GM21576 (cell line): ENCODE data around the gene BARX2.

Source experiments
- ATAC-seq: cut with Tn5 transposase; IDR thresholded peaks from one replicate; pipeline ENCODE4 v1.9.1; 2021; ENCODE audit warnings: mild to moderate bottlenecking, moderate library complexity; ENCODE audit not compliant: unreplicated experiment

Gene BARX2

DNA sequence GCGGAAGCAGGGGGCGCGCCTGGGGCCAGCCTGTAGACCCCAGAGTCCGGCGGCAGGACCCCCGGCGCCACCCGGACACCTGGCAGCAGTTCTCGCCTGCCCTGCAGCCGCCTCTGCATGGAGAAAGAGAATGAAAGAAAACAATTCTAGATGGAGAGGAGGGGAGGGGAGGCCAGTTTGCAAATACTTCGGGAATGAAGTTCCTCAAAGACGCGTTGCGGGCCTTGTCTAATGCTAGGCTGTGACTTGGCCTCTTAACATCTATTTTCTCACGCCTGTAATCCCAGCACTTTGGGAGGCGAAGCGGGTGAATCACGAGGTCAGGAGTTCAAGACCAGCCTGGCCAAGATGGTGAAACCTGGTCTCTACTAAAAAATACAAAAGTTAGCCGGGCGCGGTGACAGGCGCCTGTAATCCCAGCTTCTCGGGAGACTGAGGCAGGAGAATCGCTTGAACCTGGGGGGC, 2.1 kb upstream of the BARX2 start:
- ATAC-seq: no peak

DNA sequence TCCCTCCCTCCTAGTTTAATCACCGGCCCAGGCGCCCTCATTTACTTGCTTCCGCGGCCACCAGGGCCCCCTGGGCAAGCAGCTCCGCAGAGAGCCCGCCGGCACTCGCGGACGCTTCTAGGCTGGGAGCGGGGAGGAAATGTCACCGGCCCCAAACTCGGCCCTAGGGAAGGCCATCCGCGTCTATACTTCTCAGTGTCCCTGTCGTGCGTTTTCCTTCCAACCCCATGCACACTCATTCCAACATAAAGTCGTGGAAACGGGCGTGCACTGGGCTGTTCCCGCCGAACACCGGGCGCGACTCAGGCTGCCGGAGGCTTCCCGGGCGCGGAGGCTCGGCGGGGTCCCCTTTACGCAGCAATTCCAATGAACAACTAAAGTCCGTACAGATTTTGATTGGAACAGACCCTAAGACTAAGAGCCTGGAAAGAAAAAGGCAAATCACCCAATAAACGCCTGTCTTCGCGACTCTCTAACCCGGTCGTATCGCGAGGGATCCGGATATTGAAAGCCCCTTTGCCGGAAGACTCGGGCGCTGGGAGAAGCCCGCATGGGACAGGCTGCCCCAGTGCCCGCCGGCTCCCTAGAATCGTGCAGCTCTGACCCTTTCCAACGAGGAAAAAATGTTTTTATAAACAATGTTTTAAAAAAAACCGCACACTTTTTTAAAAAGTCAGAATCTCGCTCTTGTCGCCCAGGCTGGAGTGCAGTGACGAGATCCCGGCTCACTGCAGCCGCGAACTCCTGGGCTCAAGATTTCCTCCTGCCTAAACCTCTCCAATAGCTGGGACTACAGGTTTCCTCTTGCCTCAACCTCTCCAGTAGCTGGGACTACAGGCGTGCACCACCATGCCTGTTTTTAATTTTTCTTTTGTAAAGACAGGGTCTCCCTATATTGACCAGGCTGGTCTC, 1.3 kb upstream of the BARX2 start:
- no peak for ATAC-seq

DNA sequence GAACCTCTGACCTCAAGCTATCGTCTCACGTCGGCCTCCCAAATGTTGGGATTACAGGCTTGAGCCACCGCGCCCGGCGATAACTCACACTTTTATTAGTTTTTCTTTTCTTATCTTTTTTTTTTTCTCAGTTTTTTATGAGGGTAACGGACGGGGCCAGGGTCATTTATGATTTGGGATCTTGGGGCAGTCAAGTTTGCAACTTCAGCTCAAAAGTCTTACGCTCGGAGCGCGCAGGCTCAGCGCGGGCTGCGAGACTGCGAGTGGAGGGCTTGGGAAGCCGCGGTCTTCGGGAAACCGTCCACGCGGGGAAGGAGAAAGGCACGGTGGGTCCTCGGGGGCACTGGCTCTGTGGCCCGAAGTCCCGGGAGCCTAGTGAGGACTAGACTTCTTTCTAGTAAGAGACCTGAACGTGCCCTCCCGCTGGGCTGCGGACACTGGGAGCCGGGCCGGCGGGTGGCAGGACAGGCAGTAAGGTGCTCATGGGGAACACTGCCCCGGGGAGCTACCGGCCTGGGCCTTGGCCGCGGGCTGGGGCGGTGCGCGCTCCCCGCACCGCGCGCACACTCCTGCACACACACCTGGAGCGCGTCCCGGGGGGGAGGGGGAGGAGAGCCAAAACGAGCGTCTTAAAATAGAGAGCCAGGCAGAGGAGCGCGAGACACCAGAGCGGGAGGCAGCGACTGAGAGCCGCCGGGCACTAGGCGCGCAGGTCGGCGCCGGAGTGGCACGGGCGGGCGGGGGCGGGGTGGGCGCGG, 476 bp upstream of the BARX2 start:
- no peak for ATAC-seq

DNA sequence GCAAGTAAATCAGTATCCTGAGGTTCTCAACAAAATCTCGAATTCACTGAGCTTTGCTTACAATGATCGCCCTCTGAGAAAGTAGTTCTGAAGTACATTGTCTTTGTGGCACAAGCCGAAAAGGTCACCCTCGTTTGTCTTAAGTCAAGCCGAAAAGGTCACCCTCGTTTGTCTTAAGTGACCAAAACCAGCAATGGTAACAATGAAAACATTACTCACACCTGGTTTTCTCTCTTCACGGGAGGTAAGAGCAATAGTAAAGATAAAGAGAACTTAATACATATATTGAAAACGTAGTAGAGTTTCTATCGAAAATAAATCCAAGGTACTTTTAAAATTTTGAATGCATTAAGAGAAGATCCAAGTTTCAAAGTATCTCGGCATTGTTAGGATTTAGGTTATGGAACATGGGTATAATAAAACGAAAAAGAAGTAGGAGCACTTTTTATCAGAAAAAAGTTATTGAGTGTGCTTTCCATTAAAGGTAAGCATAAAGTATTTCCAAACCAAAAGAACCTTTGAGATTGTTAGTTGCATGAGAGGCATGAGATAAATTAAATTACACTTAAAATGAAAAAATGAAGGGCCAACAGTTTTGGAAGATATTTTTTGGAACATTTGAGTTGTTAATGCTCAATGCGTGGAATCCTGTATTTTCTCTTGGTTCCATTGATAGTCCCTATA, 1.2 kb downstream of the BARX2 start:
- ATAC-seq: no peak

DNA sequence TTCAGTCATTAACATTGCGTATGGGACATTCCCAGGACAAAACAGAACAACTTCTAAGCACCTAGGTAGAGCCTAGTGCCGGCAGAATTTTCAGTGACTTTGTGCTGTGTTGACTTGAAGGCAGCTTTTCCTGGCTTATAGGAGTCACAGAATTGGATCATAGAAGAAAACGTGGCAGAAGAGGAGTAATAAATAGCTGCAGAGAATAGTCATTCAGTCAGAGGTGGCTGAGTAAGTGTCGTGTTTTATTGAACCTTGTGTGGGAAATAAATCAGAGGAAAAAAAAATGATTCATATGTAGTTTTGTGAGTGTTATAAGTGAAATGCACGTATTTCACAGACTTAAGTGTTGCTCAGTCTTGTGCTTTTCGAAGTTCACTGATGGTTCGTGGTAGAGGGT, 2.1 kb downstream of the BARX2 start:
- ATAC-seq: no peak

DNA sequence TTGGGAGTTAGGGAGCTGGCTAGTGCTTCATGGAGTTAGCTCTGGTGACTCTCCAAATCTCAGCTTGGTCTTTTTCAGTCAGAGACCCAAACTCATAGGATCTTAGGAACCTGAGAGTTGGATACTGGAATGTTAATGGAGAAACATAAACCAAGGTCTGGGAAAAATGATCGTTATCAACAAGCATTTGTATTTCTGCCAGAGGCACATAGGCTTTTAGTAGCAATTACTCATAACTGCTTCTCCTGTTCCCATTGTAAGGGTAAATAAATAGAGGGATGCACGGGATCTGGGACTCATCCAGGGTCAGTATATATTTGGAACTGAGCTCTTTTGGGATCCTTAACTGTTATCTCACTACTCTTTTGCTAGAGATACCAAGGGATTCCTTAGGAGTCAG, 4.8 kb downstream of the BARX2 start:
- no peak for ATAC-seq

DNA sequence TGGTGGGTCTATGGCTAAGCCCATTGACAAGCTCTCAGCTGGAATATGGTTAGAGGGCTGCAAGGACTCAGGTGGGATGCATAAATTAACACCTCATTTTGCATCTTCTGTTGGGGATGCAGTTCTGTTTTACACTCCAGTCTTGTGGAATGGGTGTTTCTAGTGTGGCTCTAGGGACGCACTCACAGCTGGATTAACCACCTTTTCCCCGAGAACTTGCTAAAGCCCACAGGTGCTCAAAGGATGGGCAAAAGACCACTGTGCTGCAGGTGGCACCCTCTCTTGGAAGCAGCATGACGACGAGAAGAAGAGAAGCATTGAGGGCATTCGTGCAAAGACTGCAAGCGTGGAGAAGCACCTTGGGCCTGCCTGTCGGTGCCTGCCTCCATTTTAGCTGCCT, 6.9 kb downstream of the BARX2 start:
- ATAC-seq: no peak

DNA sequence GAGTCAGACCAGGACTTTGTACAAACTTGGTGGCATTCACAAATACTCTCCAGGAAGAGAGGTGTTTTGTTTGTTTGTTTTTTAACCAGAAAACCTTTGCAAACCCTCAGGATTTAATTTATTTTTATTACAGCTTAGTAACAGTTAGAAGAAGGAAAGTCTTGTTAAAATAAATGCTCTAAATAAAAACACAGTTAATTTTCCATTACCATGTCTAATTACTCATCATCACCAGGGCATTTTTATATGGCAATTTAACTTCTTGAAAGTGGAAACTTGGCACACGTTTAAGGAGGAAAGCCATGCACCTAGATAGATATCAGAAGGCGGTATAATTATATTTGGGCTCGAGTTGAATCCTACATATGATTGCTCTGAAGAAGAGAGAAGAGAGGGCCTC, 7.4 kb downstream of the BARX2 start:
- ATAC-seq: no peak

DNA sequence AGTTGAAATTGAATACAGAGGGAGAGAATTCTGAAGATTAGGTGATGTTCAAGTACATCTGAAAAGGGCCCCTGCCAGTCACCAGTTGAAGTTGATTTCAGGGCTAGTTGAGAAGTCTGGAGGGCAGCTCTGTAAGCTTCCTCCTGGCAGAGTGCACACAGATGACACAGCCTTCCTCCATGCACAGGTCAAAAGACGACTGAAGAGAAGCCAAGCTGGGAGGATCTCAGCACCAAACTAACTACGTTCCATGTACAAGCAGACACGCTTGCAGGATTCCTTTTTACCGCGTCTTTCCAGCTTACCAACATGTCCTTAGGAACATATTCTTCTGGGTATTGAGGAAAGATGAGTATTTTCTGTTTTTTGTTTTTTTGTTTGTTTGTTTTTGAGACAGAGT, 7.9 kb downstream of the BARX2 start:
- no peak for ATAC-seq

DNA sequence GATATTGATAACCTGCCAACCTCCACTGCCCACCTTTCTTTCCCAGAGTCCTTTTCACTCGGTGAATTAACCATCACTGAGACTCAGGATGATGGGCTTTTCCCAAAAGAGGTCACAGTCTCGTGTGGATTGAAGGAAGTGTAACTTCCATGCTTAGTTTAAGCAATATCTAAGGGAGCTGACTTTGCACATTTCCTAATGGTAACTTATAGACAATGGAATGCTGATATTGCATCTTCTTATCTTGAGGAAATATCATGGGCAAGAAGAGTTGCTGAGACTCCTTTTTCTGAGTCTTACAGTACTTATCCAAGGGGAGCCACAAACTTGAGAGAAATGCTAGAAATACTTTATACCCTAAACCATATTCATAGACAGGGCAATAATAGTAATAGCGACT, 8.8 kb downstream of the BARX2 start:
- ATAC-seq: no peak

DNA sequence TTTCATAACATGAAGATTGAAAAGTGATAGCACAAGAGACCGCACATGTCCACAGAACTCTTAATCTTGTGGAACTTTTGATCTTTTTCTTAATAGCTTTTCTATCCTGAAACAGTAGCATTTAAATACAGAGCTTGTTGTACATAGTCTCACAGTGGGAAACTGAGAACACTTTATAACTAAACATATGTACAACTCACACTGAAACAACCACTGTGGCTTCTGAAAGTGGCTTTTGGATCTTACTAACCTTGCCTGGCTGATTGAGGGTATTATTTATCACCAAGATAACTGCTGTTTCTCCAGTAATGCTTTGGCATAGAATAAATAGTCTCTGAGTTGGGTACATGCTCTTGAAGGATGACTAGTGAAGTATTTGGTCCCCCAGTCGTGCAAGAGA, 10.2 kb downstream of the BARX2 start:
- no peak for ATAC-seq

DNA sequence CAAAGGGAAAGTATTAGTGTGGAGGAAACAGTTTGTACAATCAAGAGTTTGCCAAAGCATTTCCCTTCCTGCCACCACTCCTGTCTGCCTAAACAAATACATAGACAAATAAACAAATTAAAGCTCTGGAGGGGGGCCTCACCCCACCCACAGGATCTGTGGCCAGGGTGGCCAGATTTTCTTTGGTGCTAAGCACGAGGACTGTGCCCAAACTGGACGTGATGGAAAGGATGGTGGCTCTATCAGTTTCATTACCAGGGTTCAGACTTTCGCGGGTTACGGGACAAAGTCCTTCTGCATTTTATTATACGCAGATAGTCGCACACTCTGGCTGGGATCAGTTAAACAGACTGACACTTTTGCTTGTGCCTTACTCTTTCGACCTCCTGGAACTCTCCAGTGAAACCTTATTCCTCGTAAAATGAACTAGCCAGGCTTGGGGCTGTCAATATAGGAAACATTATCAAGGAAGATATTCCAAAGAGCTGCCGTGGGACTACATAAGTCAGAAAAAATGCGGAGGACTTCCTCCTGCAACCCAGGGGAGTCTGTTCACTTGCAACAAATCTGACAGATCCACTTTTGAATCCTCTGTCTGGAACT, 11.2 kb downstream of the BARX2 start:
- ATAC-seq: no peak

DNA sequence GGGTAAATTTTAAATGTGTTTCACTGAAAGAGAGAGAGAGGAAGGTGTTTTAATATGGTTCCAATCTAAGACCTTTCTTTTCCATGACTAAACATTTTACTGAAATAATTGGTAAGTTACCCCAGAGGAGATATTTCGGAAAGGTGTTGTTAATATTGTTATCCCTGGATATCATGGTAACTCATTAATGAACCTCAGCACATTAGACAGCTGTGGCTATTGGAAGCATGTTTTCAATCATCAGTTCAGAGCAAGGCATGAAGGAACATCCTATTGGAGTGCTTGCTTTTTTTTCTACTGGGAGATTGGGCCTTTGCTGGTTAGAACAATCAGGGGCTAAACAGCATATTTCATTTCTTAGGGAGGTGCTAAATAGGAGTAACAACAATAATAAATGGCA, 11.8 kb downstream of the BARX2 start:
- no peak for ATAC-seq

DNA sequence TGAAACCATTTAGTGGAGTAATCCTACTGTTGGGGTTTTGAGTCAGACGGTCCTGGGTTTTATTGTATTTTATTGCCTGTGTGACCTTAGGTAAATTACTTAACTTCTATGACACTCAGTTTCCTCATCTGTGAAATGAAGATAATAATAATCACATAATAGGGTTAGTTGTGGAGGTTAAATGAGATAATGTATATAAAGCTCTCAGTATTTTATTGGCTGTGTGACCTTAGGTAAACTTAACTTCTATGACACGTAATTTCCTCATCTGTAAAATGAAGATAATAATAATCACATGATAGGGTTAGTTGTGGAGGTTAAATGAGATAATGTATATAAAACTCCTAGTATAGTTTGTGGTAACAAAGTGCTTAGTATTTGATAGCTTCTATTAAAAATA, 13.2 kb downstream of the BARX2 start:
- ATAC-seq: no peak

DNA sequence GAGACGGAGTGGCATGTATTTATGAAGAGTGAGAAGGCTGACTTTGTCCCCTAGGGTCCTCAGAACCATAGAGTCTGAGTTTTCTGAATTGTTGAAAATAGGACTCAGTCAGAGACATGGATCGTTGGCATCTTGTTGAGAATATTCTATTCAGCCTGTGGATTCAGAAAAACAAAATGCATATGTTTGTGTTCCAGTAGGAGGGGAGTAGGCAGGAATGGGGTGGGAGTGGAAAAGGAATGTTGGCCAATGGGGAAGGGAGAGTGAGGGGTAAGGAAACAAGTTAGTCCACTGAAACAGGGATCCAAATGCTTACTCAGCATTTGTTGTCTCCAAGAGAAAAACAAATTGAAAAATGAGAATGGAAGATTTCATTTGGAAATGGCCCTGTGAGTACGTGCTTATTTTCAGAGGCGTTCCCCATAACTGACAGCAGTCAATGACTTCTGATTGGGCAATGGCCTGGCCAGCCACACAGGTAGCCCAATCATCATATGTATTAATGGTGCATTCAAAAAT, 14.7 kb downstream of the BARX2 start:
- no peak for ATAC-seq

DNA sequence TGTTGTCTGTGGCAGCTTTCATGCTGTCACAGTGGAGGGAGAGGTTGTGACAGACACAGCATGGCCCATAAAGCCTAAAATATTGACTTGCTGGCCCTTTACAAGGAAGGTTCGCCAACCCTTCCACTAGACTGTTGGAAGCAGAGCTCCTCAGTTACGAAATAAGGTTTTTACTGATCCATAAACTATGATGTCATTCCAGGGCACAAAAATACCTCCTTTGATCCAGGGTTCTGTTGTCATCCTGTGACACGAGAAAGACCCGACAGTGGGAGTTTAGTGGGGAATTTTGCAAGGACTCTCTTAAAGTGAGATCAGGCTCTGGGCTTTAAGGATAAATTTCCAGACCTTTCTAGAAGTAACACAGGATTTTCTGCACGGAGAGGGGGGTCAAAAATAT, 15.7 kb downstream of the BARX2 start:
- ATAC-seq: no peak

DNA sequence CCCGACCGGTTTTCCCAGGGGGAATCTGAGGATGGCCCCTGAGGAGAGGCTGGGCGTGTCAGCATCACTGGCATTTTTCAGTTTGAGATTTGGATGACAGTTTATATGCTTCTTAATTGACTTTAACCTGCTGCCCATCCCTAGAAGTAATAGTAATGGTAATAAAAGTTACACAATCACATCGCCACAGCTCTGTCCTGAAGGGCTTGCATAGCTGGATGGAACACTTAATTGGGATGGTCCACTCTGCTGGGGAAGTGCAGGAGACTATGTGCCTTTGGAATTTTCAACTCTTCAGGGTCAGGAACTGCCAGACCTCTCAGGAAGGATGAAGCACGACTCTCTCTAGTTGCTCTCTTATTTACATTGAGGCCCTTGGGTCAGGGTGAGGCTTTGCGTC, 16.2 kb downstream of the BARX2 start:
- ATAC-seq: no peak

DNA sequence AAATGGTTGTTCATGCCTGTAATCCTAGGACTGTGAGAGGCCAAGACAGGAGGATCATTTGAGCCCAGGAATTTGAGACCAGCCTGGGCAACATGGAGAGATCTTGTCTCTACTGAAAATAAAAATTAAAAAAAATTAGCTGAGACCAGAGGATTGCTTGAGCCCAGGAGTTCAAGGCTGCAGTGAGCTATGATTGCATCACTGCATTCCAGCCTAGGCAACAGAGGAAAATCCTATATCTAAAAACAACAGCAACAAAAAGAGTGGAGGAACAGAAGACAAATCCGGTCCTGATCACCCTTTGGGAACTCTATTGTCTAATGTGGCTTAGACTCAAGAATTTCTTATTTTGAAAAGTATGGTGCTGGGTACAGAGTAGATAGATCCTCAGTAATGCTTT, 17.3 kb downstream of the BARX2 start:
- no peak for ATAC-seq

DNA sequence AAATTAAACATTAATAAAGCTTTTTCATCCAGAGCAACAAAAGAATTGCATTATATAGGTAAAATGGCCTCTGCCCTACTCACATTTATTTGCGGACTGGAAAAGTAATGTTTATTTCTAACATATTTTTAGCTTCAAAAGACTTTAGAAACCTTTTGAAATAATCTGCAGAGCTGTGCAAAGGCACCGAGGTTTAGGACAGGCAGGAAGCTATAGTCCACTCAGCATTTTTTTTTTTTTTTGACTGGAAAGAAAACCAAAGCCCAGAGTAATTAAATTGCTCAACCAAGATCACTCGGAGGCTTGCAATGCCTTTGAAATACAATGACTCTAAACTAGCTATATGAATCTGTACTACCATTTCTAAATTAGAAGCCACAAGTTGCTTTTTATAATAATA, 19.1 kb downstream of the BARX2 start:
- no peak for ATAC-seq

DNA sequence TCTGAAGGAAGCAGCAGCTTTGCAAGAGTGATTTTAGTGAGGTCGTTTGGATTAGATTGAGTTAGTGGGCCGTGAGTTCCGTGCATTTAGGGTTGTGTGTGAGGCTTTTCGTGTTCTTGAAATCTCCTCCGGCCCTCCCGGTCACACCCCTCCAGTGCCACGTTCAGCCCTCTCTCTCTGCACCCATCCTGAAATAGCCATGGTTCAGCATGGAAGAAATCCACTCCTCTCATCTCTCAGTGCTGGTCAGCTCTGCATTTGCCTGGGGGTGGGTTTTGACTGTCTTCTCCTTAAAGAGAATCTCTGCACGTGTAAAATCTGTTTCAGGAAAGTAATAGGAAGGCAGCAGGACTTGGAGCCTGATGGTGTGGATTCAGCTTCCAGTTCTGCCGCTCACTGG, 19.8 kb downstream of the BARX2 start:
- ATAC-seq: no peak

DNA sequence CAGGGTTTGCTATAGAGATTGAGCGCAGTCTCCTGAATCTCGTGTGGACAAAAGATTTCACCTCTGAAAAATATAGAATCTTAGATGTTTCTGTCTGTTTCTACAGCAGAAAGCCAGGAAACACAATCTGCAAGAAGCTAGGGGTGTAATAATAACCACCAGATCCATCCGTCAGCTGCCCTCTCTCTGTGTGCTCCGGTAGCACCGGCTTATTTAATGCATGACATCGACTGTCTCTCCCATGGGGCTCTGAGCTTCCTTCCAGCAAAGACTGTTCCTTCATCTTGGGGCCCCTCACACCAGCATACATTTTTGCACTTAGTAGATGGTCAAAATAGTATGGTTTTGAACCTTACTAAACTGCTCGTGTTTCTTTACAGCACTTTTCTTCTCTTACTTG, 20.2 kb downstream of the BARX2 start:
- no peak for ATAC-seq
